HCT116 (cell line): Measurements from ENCODE around the gene FAM47E.

Experiments
- EZH2phosphoT487 ChIP-seq: fragments of 200-600 bp; IDR thresholded peaks from 2 replicates; pipeline ENCODE4 v1.6.1; 2018; ENCODE audit warnings: antibody characterized with exemption, borderline replicate concordance
- POLR2AphosphoS5 ChIP-seq: IDR thresholded peaks from 2 replicates; pipeline ENCODE4 v1.6.1; 2011; ENCODE audit warnings: mild to moderate bottlenecking, low read depth, low read length, moderate library complexity

- TF ChIP-seq POLR2AphosphoS5 (peak; percentile 94), EZH2phosphoT487 (no peak)
These were observed 17.4 kb upstream of the FAM47E start for GRCh38 chr4:76233967-76234678.
